K562 (cell line): ENCODE data around the gene UBALD2. TPM values are rescaled to one million over a fixed set of nuclear protein-coding genes. Genes with fewer than 3 reads are reported as not detected.
A peak's percentile ranks its signal among the peaks of the same experiment; 100 is the strongest.

Experiments
- ATF7 ChIP-seq: fragments of 450-650 bp; IDR thresholded peaks from 2 replicates; pipeline ENCODE4 v1.7.1; 2014; ENCODE audit warnings: mild to moderate bottlenecking, moderate library complexity
- CHD1 ChIP-seq: fragments of 200-600 bp; sonication (generic); IDR thresholded peaks from one replicate; pipeline ENCODE4 v1.6.1; 2012; ENCODE audit warnings: mild to moderate bottlenecking, moderate library complexity, low read length, inconsistent platforms
- DDX20 ChIP-seq: fragments of 450-650 bp; IDR thresholded peaks from 2 replicates; pipeline ENCODE4 v1.6.1; 2016; ENCODE audit warnings: missing genetic modification characterization, low read depth, mild to moderate bottlenecking, missing compliant biosample characterization, moderate library complexity
- DPF2 ChIP-seq: fragments of 450-650 bp; IDR thresholded peaks from 2 replicates; pipeline ENCODE4 v1.6.1; 2016
- PURB ChIP-seq: sonication (generic); formaldehyde crosslinking; IDR thresholded peaks from 2 replicates; pipeline ENCODE4 v1.9.0; 2021; ENCODE audit warnings: low read depth, mild to moderate bottlenecking, missing genetic modification reagents
- SIX5 ChIP-seq, 2 experiments: IDR thresholded peaks; 2 replicates each; pipeline ENCODE4 v1.6.1; 2011; ENCODE audit warnings: low read length in 2 of 2, borderline replicate concordance in 1 of 2, low read depth in 1 of 2, mild to moderate bottlenecking in 1 of 2, moderate library complexity in 1 of 2; ENCODE audit not compliant: insufficient read depth in 1 of 2
- ZNF274 ChIP-seq: IDR thresholded peaks from 2 replicates; pipeline ENCODE4 v1.6.1; 2011; ENCODE audit warnings: low read depth, mild to moderate bottlenecking, low read length, moderate library complexity, borderline replicate concordance
- polyA plus RNA-seq, 8 experiments: library from polyadenylated mRNA; depleted of rRNA in 4 of 8; stranded (reverse) in 5 of 8; unstranded in 3 of 8; fragments of >200 nt; fragmentation: Nextera tagmentation in 2 of 8; fragmentation: Illumina TruSeq in 1 of 8; extraction: Ambion mirVana in 2 of 8; extraction: Trizol in 1 of 8; gene quantifications; 2 replicates each; pipeline versions ENCODE4 v1.2.1 to v1.2.3, GENCODE V29; 2011 to 2014; ENCODE audit warnings: inconsistent platforms in 1 of 8, missing spikeins in 1 of 8
- total RNA-seq, 7 experiments: library from RNA; depleted of rRNA in 6 of 7; stranded (reverse); fragments of >200 nt in 6 of 7; fragmentation: Illumina TruSeq in 2 of 7; extraction: Trizol in 2 of 7; gene quantifications; 2 replicates each; pipeline versions ENCODE4 v1.2.1 to v1.2.3, GENCODE V29; 2011 to 2021; ENCODE audit warnings: low replicate concordance in 1 of 7
- TF ChIP-seq, protein P1 (sequence below), 3 experiments: IDR thresholded peaks in 2 of 3; conservative IDR thresholded peaks in 1 of 3; 2 replicates each; pipeline ENCODE4 v1.5.1; 2011 to 2012; ENCODE audit warnings: low read length in 3 of 3, mild to moderate bottlenecking in 3 of 3, control low read depth in 2 of 3, improper control_type of control experiment in 1 of 3, inconsistent platforms in 1 of 3, low read depth in 1 of 3, mixed read lengths in 1 of 3, moderate library complexity in 1 of 3; ENCODE audit not compliant: insufficient read depth in 2 of 3
- TF ChIP-seq, protein P2 (sequence below), 2 experiments: fragments of 450-650 bp; IDR thresholded peaks; 2 replicates each; pipeline ENCODE4 v1.6.1; 2016; ENCODE audit warnings: mild to moderate bottlenecking in 2 of 2, borderline replicate concordance in 1 of 2, low read depth in 1 of 2, moderate library complexity in 1 of 2
- TF ChIP-seq, protein P3 (sequence below): sonication (generic); formaldehyde crosslinking; IDR thresholded peaks from 2 replicates; pipeline ENCODE4 v1.8.1; 2023; ENCODE audit warnings: missing genetic modification reagents, mild to moderate bottlenecking, borderline replicate concordance

UBALD2 gene
- total and polyA plus RNA-seq, 9 of the 15 experiments (the other 6 are each of a cell fraction or from before 2014, with no cell fraction given): 2.3 to 94.1 (median 25.3) TPM

DNA sequence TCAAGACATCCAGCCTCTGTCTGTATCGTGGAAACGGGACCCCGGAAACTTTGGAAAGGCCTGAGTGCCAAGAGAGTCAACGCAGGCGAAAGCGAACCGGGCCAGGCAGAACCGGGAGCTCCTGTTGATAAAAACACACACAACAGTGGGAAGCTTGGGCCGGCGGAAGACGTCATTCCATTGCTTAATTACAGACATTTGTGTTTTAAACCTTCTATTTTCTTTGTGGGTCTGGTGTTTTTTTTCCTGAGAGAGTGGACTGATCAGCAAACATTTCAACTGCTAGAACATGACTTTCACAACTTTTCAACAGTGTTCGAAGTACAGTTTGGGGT is 24.0 kb upstream of the UBALD2 start (continued):
- TF ChIP-seq ATF7: peak; percentile 43; the same call in 1 of the 2 replicates
- TF ChIP-seq CHD1: peak; percentile 40
- TF ChIP-seq DDX20 (tag): no peak
- TF ChIP-seq ZNF274: no peak
- TF ChIP-seq DPF2: peak; percentile 36; the same call in 1 of the 2 replicates
- TF ChIP-seq, protein P1, sequence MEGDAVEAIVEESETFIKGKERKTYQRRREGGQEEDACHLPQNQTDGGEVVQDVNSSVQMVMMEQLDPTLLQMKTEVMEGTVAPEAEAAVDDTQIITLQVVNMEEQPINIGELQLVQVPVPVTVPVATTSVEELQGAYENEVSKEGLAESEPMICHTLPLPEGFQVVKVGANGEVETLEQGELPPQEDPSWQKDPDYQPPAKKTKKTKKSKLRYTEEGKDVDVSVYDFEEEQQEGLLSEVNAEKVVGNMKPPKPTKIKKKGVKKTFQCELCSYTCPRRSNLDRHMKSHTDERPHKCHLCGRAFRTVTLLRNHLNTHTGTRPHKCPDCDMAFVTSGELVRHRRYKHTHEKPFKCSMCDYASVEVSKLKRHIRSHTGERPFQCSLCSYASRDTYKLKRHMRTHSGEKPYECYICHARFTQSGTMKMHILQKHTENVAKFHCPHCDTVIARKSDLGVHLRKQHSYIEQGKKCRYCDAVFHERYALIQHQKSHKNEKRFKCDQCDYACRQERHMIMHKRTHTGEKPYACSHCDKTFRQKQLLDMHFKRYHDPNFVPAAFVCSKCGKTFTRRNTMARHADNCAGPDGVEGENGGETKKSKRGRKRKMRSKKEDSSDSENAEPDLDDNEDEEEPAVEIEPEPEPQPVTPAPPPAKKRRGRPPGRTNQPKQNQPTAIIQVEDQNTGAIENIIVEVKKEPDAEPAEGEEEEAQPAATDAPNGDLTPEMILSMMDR (IDR thresholded peaks at IDR 0.05 in 2 of 3, conservative IDR thresholded peaks at IDR 0.05 in 1 of 3; ENCODE audit: insufficient read depth in 2 of 3, low read depth in 1 of 3, low read length in 3 of 3): no peak
- TF ChIP-seq, protein P2, sequence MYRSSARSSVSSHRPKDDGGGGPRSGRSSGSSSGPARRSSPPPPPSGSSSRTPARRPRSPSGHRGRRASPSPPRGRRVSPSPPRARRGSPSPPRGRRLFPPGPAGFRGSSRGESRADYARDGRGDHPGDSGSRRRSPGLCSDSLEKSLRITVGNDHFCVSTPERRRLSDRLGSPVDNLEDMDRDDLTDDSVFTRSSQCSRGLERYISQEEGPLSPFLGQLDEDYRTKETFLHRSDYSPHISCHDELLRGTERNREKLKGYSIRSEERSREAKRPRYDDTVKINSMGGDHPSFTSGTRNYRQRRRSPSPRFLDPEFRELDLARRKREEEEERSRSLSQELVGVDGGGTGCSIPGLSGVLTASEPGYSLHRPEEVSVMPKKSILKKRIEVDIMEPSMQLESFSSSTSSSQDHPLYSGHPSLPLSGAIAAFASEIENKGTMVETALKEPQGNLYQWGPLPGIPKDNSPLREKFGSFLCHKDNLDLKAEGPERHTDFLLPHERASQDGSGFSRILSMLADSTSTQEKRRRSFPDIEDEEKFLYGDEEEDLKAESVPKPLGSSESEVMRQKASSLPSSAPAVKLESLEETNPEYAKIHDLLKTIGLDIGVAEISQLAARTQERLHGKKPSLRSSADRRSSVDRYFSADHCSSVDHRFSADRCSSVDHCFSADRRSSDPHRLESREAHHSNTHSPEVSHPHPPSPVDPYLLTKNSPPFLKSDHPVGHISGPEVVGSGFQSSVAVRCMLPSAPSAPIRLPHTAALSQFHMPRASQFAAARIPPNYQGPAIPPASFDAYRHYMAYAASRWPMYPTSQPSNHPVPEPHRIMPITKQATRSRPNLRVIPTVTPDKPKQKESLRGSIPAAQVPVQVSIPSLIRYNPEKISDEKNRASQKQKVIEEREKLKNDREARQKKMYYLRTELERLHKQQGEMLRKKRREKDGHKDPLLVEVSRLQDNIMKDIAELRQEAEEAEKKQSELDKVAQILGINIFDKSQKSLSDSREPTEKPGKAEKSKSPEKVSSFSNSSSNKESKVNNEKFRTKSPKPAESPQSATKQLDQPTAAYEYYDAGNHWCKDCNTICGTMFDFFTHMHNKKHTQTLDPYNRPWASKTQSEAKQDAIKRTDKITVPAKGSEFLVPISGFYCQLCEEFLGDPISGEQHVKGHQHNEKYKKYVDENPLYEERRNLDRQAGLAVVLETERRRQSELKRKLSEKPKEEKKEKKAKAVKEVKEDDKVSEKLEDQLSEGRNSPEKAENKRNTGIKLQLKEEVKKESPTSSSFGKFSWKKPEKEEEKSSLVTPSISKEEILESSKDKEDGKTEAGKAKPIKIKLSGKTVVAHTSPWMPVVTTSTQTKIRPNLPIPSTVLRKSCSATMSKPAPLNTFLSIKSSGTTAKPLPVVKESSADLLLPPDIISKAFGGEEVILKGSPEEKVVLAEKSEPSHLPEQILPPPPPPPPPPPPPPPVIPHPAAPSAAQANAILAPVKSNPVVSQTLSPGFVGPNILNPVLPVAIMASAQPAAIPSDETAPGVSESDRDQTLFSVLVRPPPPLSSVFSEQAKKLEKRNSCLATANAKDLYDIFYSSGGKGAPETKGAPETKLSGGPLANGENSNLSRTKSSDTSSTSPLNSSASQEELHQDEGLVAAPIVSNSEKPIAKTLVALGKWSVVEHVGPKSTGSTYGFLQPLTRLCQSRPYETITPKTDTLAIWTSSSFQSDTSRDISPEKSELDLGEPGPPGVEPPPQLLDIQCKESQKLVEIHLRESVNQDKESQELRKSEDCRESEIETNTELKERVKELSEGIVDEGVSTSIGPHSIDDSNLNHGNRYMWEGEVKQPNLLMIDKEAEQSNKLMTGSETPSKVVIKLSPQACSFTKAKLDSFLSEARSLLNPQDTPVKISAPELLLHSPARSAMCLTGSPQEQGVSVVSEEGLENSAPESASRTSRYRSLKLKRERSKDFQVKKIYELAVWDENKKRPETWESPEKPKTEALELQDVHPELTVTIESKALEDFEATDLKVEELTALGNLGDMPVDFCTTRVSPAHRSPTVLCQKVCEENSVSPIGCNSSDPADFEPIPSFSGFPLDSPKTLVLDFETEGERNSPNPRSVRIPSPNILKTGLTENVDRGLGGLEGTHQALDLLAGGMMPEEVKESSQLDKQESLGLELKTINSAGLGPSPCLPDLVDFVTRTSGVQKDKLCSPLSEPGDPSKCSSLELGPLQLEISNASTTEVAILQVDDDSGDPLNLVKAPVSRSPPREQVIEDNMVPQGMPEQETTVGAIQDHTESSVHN (IDR thresholded peaks at IDR 0.05; ENCODE audit: borderline replicate concordance in 1 of 2, low read depth in 1 of 2): no peak
- no peak for TF ChIP-seq SIX5 (IDR thresholded peaks at IDR 0.05; ENCODE audit: borderline replicate concordance in 1 of 2, insufficient read depth in 1 of 2, low read depth in 1 of 2, low read length in 2 of 2)
- no peak for TF ChIP-seq PURB (CRISPR knock-in tag)
- TF ChIP-seq, protein P3, sequence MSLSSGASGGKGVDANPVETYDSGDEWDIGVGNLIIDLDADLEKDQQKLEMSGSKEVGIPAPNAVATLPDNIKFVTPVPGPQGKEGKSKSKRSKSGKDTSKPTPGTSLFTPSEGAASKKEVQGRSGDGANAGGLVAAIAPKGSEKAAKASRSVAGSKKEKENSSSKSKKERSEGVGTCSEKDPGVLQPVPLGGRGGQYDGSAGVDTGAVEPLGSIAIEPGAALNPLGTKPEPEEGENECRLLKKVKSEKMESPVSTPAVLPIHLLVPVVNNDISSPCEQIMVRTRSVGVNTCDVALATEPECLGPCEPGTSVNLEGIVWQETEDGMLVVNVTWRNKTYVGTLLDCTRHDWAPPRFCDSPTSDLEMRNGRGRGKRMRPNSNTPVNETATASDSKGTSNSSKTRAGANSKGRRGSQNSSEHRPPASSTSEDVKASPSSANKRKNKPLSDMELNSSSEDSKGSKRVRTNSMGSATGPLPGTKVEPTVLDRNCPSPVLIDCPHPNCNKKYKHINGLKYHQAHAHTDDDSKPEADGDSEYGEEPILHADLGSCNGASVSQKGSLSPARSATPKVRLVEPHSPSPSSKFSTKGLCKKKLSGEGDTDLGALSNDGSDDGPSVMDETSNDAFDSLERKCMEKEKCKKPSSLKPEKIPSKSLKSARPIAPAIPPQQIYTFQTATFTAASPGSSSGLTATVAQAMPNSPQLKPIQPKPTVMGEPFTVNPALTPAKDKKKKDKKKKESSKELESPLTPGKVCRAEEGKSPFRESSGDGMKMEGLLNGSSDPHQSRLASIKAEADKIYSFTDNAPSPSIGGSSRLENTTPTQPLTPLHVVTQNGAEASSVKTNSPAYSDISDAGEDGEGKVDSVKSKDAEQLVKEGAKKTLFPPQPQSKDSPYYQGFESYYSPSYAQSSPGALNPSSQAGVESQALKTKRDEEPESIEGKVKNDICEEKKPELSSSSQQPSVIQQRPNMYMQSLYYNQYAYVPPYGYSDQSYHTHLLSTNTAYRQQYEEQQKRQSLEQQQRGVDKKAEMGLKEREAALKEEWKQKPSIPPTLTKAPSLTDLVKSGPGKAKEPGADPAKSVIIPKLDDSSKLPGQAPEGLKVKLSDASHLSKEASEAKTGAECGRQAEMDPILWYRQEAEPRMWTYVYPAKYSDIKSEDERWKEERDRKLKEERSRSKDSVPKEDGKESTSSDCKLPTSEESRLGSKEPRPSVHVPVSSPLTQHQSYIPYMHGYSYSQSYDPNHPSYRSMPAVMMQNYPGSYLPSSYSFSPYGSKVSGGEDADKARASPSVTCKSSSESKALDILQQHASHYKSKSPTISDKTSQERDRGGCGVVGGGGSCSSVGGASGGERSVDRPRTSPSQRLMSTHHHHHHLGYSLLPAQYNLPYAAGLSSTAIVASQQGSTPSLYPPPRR (CRISPR knock-in tag): no peak
